AG08396 (cell line): ENCODE measurements around the gene VENTX.
"Not testable (repeated sequence)": the region's sequence is repeated elsewhere in the genome, so short reads cannot be mapped to it uniquely, and the experiment has no call there.

Source experiments
- DNase-seq: peaks from one replicate; pipeline ENCODE4 v3.0.0; 2012; ENCODE audit warnings: low spot score, mixed read lengths

Gene VENTX

DNA sequence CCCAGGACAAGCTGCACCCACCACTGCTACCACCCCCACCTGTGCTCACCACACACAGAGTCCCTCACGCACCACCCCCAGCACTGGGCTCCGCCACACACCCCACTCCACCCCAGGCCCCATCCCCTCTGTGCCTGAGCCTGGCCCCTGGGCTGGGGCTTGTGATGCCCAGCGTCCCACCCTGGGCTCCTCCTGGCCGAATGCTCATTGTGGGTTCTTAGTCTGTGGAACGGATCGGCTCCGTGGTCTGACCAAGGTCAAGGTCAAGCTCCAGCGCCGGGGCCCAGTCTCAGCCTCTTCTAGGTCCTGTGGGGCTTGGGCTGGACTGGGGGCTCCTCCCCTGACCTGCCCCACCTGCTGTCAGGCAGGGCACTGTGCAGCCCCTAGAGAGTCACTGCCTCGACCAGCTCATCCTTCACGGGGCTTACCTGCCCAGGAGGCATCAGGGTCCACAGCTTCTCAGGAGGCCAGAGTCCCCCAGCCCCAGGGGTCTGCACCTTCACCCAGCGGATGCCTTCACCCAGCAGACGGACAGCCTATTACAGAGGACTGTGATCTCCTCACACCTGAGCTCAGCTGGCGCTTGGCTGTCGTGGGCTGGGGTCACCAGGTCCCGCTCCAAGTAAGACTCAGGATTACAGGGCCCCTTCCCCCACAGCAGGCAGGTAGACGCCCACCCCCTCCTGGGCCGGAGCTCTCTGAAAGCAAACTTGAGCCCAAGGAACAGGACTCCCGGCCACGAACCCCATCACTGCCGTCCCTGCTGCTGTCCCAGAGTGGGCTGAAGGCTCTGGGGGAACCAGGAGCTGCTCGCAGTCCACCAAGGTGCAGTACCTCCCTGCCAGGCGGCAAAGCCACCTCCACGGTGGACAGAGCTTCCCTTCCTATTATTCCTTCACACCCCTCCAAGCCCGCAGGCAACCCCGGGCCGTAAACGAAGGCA lies 22.9 kb upstream of the VENTX start:
- no peak for DNase-seq

DNA sequence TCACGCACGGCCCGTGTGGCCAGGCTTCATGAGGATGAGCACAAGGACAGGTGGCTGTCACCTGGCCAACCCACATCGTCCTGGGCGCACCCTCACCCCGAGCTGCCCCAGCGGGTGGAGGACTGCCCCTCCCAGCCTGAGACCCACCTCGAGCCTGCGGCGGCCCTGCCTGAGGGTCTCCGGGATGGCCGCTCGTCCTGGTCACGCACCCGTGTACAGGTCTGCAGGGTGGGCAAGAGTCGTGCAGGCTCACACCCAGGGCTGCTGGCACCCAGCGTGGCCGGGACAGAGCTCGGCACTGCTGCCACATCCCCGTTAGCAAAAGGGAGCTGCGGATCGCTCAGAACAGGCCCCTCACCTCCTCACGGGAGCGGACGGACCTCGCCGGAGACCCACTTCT lies 22.1 kb upstream of the VENTX start:
- no peak for DNase-seq

DNA sequence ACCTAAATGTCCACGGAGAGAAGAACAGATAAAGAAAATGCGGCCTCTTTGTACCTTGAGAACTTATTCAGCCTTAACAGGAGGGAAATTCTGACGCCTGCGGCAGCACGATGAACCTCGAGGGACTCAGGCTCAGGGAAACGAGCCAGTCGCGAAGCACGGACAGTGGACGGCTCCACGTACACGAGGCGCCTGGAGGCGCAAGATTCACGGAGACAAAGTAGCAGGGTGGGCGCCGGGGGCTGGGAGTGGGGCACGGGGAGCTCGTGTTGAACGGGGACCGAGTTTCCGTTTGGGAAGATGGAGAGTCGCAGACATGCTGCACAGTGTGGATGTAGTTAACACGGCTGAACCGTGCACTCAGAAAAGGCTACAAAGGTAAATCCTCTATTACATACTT lies 20.9 kb upstream of the VENTX start:
- no peak for DNase-seq

DNA sequence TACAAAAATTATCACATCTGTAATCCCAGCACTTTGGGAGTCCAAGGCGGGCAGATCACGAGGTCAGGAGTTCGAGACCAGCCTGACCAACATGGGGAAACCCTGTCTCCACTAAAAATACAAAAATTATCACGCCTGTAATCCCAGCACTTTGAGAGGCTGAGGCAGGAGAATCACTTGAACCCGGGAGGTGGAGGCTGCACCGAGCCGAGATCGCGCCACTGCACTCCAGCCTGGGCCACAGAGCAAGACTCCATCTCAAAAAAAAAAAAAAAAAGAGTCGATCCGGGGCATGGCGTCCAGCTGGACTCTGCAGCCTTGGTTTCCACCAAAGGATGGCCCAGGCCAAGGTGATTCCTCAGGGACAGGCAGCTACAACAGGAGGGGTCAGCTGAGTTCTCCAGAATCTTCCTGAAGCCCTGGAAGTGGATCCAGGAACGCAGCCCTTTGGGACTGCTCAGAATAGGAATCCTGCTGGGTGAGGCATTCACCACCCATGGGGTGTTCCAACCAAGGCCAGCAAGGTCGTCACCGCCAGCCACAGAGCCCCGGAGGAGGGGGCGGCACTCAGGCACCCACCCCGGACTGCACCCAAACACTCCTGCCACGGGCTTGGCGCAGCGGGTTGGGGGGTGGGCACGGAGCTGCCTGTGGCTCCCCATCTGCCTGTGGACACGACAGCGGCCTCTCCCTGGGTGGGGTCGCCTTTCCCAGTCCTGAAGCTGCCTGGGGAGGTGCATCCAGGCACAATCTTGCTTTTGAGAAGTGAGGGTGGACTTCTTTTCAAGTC lies 19.7 kb upstream of the VENTX start:
- DNase-seq, result no peak

DNA sequence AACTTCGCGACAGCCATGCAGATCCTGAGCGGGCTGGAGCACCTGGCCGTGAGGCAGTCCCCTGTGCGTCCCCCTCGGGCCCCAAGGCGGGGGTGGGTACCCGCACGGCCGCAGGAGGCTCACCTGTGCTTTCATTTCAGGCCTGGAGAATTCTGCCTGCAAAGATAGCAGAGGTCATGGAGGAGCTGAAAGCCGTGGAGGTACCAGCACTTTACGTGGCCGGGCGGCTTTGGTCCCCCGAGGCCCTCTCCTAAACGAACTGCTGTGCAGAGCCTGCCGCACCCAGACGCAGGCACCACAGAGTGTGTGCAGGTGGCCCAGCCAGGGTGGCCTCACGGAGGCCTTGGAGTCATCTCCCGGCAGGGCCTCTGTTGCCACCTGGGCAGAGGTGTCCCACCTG lies 18.8 kb upstream of the VENTX start:
- no peak for DNase-seq

DNA sequence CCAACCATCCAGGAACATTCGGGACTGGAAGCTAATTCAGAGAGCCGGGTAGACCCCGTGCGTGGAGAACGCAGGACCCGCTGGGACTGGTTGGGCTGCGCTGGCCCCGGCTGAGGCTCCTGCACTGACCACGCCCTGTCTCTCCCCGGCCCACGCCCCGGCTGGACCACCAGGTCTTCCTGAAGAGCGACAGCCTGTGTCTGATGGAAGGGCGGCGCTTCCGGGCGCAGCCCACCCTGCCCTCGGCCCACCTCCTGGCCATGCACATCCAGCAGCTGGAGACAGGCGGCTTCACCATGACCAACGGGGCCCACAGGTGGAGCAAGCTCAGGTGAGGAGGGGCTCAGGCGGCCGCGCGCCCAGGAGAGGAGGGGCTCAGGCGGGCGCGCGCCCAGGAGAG lies 17.9 kb upstream of the VENTX start:
- no peak for DNase-seq

DNA sequence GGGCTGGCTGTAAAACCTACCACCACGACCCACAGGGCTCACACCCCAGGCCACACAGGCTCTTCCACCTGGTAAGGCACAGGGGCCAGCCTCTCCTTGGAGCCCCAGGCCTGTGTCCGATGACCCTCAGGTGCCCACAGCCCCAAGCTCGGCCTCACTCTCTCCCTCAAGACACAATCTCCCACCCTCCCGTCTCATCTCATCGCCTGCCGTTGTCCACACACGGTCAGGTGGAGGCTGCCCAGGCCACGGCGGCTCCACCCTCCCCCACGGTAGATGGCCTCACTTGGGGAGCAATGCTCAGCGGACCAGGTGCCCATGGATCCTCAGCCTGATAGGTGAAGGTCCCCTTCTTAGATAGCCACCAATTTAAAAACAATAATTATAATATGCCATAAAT lies 16.3 kb upstream of the VENTX start:
- no peak for DNase-seq

DNA sequence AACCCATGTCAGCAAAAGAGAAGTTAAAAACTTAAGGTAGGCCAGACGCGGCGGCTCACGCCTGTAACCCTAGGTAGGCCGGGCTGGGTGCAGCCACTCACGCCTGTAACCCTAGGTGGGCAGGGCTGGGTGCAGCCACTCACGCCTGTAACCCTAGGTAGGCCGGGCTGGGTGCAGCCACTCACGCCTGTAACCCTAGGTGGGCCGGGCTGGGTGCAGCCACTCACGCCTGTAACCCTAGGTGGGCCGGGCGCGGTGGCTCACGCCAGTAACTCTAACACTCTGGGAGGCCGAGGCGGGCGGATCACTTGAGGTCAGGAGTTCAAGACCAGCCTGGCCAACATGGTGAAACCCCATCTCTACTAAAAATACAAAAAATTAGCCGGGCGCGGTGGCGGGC lies 15.9 kb upstream of the VENTX start:
- DNase-seq, result not testable (repeated sequence)

DNA sequence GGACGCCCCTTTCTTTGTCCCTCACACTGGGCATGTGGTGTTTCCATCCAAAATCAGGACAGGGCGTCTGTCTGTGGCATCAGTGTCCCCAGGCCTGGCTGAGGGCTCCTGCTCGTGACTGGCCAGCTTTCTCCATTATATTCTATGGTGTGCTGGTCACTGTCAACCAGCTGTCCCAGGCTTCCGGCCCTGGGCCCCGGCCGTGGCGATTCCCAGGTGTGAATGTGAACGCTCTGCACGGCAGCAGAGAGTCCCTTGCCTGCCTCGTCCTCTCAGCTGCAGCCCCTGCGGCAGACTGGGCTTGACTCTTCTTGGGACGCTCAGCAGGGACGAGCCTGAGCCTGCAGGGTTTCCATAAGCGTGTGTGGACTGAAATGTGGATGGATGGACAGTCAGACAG lies 13.6 kb upstream of the VENTX start:
- DNase-seq, result no peak

DNA sequence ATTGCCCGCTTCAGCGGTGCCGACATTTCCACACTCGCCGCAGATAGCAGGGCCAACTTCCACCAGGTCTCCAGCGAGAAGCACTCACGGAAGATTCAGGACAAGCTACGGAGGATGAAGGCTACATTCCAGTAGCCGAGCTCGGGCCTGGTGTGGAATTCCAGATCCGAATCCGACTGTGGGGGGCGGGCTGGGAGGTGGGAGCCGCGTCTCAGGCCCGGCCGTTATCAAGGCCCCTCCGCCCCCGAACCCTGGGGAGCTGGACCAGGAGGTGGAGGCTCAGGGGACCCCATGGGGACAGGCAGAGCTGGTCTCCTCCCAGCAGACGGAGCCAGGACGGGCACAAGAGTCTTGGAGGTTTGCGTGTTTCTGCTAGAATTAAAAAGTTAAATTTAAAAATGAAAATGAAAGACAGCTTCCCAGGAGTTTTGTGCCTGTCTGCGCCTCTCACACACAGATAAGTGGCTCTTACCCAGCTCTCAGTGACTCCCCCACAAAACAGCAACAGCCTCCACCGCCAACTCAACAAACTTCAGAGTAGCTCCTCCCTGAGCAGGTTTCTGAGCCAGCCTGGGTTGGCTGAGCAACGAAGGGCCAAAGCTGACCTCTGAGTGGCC lies 12.8 kb upstream of the VENTX start:
- DNase-seq, result no peak

DNA sequence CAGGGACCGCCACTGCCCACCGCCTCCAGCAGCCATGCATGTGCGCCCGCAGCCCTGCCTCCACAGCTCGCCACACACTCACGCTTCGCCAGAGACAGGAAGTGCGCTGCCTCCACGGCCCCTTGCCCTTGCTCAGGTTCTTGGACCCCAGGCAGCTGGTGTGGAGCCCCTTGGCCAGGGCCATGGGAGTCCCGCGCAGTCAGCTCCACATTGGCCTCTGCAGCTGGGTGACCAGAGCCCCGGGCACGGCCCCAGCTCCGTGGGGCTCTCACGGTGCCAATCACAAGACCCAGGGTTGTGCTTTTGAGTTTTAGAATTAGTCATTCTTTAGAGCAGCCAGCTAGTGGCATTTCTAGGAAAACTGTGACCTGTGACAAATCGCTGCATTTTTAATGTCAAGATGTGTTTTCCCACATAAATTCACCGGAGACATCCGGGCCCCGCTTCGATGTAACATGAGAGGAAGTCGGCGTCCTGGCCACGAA lies 11.9 kb upstream of the VENTX start:
- no peak for DNase-seq

DNA sequence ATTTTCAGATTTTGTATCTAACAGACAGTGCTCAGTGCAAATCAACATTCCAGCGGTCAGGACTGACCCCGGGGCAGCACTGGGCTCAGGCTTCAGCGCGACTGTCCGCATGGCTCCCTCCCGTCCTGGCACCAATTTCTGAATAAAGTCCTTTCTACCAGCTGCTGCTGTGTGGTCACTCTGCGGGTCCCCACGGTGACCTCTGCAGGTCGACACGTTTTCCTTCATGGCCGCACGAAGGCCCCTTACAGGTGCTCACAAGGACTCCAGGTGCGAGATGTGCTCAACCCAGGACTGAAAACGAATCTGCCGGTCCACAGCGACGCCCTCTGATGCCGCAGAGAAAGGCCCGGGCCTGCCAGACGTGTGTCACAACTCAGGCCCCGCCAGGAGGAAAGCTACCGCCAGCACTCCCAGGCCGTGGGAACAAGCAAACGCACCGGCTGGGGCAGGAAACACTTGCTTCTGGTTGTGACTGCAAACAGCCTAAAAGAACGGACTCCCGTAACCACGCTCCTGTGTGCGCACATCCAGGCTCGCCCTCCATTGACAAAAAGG lies 11.3 kb upstream of the VENTX start:
- DNase-seq, result no peak

DNA sequence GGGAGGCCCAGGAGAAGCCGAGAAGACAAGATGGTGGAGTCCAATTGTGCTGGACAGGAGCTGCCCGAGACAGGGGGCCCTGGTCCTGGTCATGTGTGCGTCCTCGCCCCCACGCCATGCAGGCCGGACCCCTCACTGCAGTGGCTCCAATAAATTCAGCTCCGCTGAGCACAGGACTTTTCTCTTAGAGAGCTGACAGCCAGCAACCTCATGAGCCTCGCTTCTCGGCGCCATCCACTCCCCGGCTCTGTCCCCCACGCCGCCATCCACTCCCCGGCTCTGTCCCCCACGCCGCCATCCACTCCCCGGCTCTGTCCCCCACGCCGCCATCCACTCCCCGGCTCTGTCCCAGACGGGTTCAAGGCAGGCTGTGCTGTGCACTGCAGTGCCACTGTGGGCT lies 10.4 kb upstream of the VENTX start:
- no peak for DNase-seq

DNA sequence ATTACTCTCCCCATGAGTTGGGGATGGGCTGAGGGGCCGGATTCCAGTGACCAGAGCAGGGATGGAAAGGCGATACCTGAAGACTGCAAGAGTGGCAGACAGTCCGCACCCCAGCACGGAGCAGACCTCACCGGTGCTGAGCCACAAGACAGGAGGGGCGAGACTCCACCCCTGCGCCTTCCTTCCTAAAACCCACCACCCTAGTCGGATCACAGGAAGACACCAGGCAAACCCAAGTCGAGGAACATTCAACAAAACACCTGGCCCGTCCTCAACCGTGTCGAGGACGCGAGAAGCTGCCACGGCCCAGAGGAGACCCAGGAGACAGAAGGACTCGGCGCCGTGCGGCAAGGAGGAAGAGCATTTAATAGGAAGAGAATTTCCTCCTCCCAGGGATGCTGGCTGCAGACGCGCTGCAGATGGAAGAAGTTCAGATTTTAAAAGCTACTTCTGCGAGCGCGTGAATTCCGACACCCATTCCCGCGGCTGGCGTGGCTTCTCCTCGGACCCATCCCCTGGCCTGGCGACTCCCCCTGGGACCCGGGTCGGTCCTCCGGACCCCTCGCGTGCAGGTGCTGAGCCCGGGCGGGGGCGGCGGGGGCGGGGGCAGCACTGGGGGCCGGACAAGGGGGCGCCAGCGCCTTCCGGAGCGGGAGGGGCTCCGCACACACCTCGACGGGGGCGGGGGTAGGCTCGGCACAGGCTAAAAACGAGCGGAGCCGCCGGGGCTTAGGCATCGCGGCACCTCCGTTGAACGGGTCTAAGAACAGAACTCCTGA lies 8.2 kb upstream of the VENTX start:
- no peak for DNase-seq

DNA sequence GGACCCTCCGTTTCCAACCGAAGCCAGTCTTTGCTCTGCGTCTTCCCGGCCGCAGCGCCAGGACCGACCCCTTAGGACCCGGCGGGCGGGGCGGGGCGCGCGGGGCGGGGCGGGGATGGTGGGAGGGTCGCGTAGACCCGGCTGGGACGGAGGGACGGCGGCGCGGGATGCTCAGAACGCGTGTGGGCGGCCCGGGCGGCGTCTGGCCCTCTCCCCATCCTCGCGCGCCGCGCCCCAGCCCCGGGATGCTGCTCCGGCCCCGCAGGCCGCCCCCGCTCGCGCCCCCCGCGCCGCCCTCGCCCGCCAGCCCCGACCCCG lies 7.7 kb upstream of the VENTX start, which contains the start of gene UTF1:
Gene UTF1 (plus strand): TSS at position 174 of the 318 bp plus-strand sequence. CDS start 72 bp downstream, at position 246.
- no peak for DNase-seq

DNA sequence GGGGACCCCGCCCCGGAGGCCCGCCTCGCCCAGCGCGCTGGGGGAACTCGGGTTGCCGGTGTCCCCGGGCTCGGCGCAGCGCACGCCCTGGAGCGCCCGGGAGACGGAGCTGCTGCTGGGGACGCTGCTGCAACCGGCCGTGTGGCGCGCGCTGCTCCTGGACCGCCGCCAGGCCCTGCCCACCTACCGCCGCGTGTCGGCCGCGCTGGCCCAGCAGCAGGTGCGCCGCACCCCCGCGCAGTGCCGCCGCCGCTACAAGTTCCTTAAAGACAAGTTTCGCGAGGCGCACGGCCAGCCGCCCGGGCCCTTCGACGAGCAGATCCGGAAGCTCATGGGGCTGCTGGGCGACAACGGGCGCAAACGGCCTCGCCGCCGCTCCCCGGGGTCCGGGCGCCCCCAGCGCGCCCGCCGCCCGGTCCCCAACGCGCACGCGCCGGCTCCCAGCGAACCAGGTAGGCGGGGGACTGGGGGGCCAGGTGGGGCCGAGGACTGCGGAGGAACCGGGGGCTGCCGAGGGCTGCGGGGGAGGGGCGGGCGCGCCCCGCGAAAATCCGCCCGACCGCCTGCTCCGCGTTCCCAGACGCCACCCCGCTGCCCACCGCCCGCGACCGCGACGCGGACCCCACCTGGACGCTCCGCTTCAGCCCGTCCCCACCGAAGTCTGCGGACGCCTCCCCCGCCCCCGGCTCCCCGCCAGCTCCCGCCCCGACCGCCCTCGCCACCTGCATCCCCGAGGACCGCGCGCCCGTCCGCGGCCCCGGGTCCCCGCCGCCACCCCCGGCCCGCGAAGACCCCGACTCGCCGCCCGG lies 7.1 kb upstream of the VENTX start:
- DNase-seq, result no peak

DNA sequence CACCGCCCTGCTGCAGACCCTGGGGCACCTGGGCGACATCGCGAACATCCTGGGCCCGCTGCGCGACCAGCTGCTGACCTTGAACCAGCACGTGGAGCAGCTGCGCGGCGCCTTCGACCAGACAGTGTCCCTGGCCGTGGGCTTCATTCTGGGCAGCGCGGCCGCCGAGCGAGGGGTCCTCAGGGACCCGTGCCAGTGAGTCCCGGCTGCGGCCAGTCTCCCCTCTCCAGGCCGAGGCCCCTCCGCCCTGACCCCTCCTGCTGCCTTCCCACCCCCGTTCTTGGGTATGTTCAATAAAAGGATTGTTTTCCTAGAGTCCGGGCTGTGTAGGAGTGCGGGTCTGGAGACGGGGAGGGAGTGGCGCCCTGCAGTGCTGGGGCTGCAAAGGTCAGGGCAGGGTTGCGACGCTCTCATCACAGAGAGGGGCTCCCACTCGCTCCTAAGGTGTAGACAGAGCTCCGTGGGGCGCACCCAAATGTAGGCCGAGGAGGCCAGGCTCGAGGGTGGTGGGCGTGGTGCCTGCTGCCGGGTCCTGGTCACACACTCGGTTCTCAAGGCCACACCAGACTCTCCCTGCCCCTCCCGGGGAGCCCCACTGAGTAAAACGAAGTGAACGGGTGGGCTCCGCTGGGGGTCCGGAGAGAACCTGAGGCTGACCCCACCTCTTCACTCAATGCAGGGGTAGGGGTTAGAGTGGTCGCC lies 6.3 kb upstream of the VENTX start:
- DNase-seq, result no peak

DNA sequence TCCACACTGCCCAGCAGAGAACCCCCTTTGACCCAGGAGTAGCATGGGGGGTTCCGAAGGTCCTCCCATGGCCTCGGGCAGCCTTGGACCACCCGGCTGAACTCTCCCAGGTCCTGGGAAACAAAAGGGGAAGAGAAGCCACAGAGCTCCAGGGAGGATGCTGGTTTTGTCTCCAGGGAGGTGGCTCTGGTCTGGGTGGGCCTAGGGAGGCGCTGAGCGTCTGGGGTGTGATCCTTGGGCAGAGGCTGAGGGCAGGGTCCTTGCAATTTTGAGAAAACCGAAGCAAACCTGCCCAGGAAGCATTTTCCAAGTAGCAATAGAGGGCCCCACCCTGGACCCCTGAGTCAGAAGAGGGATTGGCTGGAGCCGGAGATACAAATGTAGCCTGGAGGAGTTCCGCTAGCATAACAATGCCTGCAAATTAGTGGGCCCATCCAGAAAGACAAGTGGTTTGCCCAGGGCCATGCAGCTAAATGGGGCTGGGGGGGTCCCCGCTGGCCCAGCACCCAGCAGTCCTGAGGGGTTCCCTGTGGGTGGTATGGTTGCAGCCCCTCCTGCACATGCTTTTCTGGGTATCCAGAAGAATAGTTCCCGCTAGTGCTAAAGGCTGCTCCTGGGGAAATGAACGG lies 5.6 kb upstream of the VENTX start:
- DNase-seq, result no peak

DNA sequence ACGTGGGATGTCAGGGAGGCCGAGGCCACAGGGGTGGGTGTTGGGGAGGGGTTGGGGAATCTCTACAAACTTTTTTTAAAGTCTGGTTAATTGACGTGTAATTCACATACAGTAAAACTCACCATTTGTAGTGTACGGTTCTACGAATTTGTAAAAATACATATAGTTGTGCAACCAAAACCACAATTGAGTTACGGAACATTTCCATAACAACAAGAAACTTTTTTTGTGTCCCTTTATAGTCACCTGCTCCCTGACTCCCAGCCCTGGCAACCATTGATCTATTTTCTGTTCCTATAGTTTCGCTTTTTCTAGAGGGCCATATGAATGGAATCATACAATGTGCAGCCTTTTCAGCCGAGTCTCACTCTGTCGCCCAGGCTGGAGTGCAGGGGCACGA lies 2.9 kb upstream of the VENTX start:
- not testable (repeated sequence) for DNase-seq
